ENCODE data around the gene ARID4A. TPM values are rescaled to one million over a fixed set of nuclear protein-coding genes. Genes with fewer than 3 reads are reported as not detected.
"Not testable (repeated sequence)": the region's sequence is repeated elsewhere in the genome, so short reads cannot be mapped to it uniquely, and the experiment has no call there.

Gene ARID4A
- total RNA-seq, 2 donors from 2014 or later: 20.5 to 22.9 TPM

DNA sequence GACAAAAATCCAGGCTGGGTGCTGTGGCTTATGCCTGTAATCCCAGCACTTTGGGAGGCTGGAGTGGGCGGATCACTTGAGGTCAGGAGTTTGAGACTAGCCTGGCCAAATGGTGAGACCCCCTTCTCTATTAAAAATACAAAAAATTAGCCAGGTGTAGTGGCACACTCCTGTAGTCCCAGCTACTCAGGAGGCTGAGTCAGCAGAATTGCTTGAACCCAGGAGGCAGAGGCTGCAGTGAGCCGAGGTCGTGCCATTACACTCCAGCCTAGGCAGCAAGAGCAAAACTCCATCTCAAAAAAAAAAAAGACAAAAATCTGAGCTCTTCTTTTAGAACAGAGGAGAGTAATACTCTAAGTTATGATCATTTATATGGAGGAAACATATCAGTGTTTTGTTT is 45.2 kb downstream of the ARID4A start:
- intact Hi-C loops (cut with DNase I); DNase-seq; ATAC-seq: not testable (repeated sequence)

DNA sequence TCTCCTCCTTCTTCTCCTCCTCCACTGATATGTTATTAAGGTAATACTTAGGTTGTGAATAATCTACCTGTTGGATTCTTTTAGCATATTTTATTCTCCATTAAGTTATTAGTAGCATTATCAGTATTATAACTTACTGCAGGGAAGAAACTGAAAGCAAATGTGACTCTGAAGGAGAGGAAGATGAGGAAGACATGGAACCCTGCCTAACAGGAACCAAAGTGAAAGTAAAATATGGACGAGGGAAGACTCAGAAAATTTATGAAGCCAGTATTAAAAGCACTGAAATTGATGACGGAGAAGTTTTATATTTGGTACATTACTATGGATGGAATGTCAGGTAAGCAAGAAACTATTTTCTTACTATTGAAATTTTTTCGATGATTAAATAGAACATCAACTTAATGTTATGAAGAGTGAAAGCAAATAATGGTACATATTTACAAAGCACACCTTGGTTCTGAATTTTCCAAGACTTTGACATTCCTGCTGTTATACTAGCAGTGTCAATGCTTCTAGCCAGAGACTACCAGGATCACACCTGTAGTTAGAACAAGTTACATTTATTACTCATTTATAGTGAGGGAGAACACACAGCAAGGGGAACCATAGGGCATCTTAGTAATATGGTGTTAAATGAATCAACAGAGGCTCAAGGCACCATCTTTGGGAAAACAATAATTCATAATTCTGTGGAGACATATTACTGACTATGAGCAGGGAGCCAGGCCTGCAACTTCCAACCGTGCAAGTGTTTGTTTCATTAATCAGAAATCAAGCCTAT is 55.4 kb downstream of the ARID4A start:
- no peak for ATAC-seq
- intact Hi-C loops (cut with DNase I): no loop called here
- no peak for DNase-seq

DNA sequence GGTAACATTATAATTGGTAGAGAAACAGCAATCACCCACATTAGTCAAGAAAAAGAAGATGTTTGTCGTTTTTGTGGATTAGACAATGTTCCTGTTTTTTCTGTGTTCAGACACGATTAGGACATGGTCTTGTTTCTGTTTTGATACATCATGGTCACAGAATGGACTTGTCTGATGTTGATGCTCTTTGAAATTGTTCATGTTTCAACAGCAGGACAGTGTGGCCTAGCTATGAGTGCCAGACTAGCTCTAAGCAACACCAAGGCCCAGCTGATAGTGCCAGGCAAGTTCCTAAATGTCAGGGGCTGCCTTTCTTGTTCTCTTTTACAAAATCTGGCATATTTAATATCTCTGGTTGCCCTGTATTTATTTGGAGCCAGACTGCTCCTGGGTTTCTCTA is 56.5 kb downstream of the ARID4A start:
- intact Hi-C loops (cut with DNase I): no loop called here
- ATAC-seq (no peak), DNase-seq (no peak)

DNA sequence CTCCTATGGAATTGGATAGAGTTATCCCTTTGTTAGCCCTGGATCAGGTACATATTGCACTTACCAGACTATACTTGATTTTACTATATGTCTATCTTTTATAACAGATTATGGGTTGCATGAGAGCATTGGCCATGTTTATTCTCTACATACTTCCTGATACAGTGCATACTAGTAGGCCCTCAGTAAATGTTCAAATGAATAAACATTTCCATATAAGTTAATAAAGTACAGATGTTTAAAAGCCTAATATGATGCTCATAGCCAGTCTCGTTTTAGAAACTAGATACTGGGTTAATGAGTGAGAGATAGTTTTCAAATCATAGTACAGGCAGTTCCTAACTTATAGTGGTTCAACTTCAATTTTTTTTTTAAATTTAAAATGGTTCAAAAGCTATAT is 57.9 kb downstream of the ARID4A start:
- no peak for ATAC-seq
- intact Hi-C loops (cut with DNase I): no loop called here
- no peak for DNase-seq

DNA sequence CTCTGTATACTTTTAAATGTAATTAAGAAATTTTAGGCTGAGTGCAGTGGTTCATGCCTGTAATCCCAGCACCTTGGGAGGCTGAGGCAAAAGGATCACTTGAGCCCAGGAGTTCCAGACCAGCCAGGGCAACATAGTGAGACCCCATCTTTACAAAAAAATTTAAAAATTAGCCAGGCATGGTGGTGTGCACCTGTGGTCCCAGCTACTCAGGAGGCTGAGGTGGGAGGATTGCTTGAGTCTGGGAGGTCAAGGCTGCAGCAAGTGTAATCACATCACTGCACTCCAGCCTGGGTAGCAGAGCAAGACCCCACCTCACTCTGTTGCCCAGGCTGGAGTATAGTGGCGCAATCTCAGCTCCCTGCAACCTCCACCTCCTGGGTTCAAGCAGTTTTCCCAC is 63.9 kb downstream of the ARID4A start:
- DNase-seq; ATAC-seq; intact Hi-C loops (cut with DNase I): not testable (repeated sequence)

DNA sequence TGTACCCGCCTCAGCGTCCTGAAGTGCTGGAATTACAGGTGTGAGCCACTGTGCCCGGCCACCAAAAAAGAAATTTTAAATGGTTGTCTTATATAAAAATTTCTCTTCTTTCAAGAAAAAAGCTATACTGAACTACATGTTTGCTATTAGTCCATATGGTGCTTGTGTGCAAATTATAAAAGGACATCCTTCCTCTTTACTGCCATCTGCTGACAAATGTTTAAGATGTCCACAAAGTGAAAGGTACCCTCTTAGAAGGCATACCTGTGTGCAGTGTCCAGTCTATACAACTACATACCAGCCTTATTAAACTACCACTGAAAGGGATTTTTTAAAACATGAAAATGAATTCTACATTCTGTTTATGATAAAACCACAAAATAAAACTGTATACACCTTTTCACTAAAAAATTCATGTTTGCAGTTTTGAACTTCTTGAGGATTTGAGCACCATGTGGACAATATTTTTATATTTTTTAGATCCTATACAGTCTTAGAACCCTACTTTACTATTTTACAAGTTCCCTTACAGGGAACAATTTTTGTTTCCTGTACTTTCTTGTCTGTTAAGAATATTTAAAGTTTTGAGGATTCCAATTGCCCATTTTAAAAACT is 64.5 kb downstream of the ARID4A start:
- DNase-seq (no peak), ATAC-seq (peak in 1 of 2 donors; percentile 25)
- intact Hi-C loops (cut with DNase I): no loop called here

DNA sequence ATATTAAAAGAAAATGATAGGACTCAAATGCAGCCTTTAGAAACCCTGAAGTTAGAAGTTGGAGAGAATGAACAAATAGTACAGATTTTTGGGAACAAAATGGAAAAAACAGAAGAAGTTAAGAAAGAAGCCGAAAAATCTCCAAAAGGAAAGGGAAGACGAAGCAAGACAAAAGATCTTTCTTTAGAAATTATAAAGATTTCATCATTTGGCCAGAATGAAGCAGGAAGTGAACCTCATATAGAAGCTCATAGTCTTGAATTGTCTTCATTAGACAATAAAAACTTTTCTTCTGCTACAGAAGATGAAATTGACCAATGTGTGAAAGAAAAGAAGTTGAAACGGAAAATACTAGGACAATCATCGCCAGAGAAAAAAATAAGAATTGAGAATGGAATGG is 66.0 kb downstream of the ARID4A start:
- ATAC-seq (no peak), DNase-seq (no peak)
- intact Hi-C loops (cut with DNase I): no loop called here

DNA sequence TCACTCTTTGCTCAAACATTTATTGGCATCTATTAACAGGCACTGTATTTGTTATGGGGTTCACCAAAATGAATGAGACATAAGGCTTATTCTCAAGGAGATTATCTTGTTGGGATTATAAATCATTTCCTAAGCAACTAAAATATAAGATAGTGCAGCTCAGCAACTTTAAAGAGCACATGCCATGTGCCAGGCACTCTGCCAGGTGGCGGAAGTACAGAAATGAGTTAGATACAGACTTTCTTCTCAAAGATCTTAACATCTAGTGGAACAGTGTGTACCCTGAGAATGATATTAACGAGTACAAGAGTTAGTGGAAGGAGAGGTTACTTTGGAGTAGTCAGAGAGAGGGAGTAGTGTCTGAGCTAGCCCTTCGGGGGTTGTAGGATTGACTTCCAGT is 68.9 kb downstream of the ARID4A start:
- no peak for ATAC-seq
- DNase-seq: no peak
- intact Hi-C loops (cut with DNase I): no loop called here

DNA sequence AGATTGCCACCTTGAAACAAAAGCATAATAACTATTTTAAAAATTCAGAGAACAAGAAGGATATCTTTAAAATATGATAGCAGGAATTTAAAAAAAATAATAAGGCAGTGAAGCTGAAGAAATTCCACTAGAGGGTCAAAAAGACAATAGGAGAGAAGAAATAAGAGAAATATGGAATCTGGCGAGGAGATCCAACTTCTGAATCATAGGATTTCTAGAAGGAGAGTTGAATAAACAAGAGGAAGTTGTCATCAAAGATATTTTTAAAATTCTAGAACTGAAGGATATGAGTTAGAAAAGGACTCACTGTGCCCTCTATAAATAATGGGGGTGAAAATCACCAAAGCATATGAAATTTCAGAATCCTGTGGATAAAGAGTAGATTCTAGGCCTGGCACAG is 70.6 kb downstream of the ARID4A start:
- DNase-seq: no peak
- intact Hi-C loops (cut with DNase I): no loop called here
- no peak for ATAC-seq

DNA sequence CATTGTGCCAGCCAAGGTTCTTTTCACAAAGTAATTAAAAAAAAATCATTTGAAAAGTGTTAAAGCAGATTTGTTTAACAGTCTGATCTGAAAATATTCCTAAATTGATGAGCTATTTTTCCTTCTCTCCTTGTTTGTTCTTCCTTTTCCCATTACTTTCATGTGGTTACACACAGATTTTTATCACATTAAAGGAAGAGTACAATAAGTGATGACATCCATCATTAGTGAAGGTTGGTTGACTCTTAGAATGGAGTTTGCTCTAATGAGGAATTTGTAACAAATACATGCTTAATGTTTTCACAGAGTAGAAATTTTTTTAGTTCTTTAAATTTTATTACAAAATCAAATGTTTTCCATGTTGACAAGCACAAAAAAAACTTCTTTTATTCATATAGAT is 78.4 kb downstream of the ARID4A start:
- intact Hi-C loops (cut with DNase I): no loop called here
- DNase-seq: no peak
- ATAC-seq: no peak

DNA sequence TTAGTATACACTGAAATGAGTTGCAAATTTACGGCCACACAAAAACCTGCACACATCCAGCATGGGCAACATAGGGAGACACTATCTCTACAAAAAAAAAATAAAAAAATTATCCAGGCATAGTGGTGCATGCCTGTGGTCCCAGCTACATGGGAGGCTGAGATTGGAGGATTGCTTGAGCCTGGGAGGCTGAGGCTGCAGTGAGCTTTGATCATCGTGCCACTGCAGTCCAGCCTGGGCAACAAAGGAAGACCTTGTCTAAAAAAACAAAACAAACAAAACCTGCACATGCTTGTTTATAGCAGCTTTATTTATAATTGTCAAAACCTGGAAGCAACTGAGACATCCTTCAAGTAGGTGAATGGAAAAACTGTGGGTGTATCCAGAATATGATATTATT is 92.5 kb downstream of the ARID4A start:
- ATAC-seq: no peak
- no peak for DNase-seq
- intact Hi-C loops (cut with DNase I): no loop called here

DNA sequence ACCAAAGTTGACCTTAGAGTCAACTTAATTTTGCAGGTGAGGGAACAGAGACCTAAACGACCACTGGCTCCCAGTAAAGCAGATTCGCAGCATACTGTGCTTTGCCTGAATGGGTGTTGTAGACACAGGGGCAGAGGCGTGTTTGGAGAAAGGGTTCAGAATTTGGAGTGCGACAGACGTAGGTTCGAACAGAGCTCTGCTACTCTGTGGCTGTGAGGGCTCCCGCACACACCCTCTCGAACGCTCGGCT is 97.1 kb downstream of the ARID4A start:
- DNase-seq (no peak), ATAC-seq (no peak)
- intact Hi-C loops (cut with DNase I): no loop called here

DNA sequence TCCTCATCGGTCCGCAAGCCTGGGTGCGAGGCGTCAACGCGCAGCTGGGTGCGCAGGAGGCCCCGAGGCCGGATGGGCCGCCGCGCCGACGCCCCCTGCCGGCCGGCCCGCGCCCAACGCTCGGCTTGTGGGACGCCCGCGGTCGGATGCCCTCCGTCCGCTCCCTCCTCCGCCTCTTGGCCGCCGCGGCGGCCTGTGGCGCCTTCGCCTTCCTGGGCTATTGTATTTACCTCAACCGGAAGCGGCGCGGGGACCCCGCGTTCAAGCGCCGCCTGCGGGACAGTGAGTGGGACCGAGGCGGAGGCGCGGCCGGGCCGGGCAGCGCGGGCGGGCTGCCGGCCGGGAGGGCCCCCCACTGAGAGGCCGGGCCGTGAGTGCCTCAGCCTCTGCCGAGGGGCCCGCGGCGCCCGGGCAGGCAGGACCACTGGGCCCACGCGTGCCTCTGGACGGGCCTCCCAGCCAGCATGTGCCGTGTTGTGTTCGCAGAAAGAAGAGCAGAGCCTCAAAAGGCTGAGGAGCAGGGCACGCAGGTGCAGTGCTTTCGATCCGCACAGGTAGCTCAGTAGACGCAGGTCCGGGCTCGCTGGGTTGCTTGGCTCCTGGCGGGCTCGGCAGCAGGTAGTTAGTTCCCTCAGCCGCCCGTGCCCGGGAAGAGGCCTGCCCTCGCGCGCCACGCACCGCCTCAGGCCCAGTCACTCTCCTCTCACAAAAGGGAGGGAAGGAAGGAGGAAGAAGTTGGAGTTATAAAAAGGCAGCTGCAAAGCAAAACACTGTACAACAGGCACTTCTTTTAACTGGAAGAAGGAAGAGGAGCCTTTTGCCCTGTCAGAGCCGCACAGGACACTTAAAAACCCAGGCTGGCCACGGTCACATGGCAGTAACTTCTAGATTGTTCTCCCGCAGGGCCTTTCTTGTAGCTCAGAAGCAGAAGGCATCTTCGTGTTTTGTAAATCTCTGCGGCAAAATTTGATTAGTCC is 97.7 kb downstream of the ARID4A start, which contains the start of gene TOMM20L:
Gene TOMM20L, plus strand, starts transcription at position 119 of the 977 bp plus-strand sequence. Its CDS starts 28 bp downstream, at position 147.
- ATAC-seq: peak; percentile 93 to 96
- intact Hi-C loops (cut with DNase I): no loop called here
- peak; percentile 81 for DNase-seq

DNA sequence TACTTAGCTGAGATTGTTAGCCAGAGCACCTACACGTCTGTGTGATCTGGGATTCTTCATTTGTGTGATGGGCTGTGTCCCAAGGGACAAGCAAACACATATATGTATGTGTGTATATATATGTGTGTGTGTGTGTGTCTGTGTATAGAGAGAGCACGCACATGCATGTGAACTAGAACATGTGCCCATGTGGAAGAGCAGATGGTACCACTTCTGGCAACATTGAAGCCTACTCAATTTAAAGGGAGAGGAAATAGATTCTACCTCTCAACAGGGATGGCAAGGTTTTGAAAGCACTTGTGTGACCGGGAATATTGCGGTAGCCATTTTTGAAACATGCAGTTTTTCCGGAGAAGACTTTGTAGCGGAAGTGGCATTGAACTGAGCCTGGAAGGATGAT is 98.8 kb downstream of the ARID4A start:
- DNase-seq (no peak), ATAC-seq (no peak)
- intact Hi-C loops (cut with DNase I): no loop called here

DNA sequence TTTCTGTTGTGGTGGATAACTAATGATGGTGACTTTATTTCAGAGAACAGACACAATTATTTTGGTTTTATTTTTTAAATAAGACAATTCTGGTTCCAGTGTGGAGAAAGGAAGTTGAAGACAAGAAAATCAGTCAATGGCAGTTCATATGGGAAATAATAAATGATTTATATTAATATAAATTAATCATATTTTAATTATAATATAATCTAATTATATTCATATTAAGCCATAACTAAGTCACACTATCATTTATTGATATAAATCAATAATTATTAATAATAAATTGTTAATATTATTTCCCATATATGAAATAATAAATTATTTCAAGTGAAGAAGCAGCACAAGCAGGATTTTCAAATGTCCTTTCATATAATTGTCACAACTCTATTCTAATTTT is 100.1 kb downstream of the ARID4A start:
- intact Hi-C loops (cut with DNase I): no loop called here

DNA sequence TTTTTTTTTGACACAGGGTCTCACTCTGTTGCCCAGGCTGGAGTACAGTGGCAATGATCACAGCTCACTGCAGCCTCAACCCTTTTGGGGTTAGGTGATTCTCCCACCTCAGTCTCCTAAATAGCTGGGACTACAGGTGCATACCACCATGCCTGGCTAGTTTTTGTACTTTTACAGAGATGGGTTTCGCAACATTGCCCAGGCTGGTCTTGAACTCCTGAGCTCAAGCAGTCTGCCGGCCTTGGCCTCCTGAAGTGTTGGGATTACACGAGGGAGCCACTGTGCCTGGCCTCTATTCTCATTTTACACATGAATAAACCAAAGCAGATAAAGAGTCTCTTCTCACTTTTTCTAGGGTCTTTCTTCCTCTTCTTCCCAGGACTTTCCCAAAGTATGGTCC is 100.5 kb downstream of the ARID4A start:
- no peak for ATAC-seq
- DNase-seq: no peak
- intact Hi-C loops (cut with DNase I): no loop called here

More for the DNA sequence above, 100.1 kb downstream of the ARID4A start:
- DNase-seq (no peak), ATAC-seq (no peak)

DNA sequence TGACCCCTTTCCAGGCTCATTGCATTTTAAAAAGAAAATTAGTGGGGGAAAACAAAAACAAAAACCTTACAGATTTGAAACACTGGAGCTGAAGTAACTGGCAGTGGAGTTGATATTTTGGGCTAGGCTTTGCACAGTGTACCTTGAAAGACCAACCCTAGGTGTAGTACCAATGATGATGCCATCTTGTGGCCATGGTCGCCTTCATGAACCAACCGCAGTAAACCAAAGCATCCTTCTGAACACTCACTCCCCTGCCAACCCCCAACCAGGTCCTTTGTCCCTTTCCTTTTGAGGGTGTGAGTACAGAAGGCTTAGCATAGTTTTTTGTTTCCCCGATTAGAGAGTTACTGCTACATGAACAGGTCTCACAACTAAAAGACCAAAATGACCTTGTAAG is 103.2 kb downstream of the ARID4A start:
- DNase-seq (no peak), ATAC-seq (no peak)
- intact Hi-C loops (cut with DNase I): no loop called here

DNA sequence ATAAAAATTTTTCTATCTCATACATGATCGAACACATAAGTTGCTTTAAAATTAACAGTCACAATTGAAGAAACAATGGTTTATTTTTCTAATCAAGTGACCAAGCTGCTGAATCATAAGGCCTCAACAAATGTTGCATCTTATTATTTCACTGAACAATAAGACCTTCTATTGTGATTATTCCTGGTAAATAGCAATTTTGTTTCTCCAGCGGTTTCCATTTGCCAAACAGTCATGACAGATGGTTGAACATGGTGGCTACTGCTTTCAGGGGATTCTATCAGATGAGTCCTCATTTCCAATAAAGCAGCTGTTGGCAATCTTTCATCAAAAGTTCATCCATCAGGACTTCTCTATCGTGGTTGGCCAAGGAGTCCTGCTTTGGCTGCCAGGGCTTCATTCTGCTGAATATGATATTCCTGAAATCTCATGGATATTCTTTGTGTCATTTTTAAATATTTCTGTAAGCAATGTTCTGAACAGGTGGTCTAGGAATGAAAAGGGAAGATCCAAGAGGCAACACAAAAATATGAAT is 110.4 kb downstream of the ARID4A start:
- intact Hi-C loops (cut with DNase I): no loop called here
- ATAC-seq (no peak), DNase-seq (no peak)

DNA sequence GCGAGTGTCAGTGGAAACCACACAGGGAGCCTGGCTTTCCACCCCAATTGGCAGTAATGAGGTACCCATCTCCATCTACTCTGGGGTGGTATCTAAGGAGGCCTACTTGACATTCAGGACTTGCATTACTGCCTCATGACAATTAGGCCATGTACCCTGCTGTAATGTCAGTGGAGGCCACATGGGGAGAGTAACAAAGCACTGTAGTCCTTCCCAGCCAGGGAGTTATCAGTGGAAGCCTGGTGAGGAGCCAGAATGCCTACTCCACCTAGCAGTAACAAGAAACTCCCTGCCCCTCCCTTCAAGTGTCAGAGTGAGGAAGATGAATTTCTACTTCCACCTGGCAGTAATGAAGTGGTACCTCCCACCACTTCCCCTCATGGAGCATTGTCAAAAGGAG is 116.5 kb downstream of the ARID4A start:
- intact Hi-C loops (cut with DNase I): no loop called here
- DNase-seq (no peak), ATAC-seq (peak in 1 of 2 donors; percentile 76)

All from left cardiac atrium (tissue), 4 donors.